ENCODE measurements around the gene C3. TPM values are rescaled to one million over a fixed set of nuclear protein-coding genes. Genes with fewer than 3 reads are reported as not detected.

C3 gene
- total RNA-seq, 4 donors from 2014 or later, result 126 to 631 (median 350) TPM

GRCh38 chr19:6685962-6686627, 34.4 kb downstream of the C3 start:
- 85 to 89% methylated on average over 10 to 15 of the region's 15 CpGs for WGBS, 2 donors
- Histone ChIP-seq H3K4me1 (no peaks in the 10 kb centered on the region), H3K36me3 (no peaks in the 10 kb centered on the region), H3K9me3 (no peaks in the 10 kb centered on the region), H3K4me3 (replicated peaks in 1 of 3) (no peak overlapping the region), H3K27me3 (no peaks in the 10 kb centered on the region), H3K27ac (no peak overlapping the region)
- intact Hi-C loops (cut with DNase I), result no loop called here
- no peak for DNase-seq
- TF ChIP-seq POLR2A (IDR thresholded peaks at IDR 0.05), result no peak
- no peak for TF ChIP-seq CTCF (IDR thresholded peaks at IDR 0.05)

- TF ChIP-seq CTCF (IDR thresholded peaks at IDR 0.05) (no peak), POLR2A (IDR thresholded peaks at IDR 0.05) (no peak)
- DNase-seq, result no peak
- WGBS, 2 donors, result 86 to 95% methylated on average over 4 of the region's 4 CpGs
- H3K9me3 ChIP-seq, result no peaks in the 10 kb centered on the region
- no peaks in the 10 kb centered on the region for H3K27me3 ChIP-seq
- intact Hi-C loops (cut with DNase I), result no loop called here
- H3K27ac ChIP-seq, result no peak overlapping the region
- no peak overlapping the region for H3K4me3 ChIP-seq (replicated peaks in 1 of 3)
- H3K36me3 ChIP-seq, result no peaks in the 10 kb centered on the region
- no peaks in the 10 kb centered on the region for H3K4me1 ChIP-seq
These were observed 35.0 kb downstream of the C3 start for GRCh38 chr19:6685482-6685881.

- no peaks in the 10 kb centered on the region for H3K9me3 ChIP-seq
- no peak overlapping the region for H3K27ac ChIP-seq
- H3K4me1 ChIP-seq, result no peaks in the 10 kb centered on the region
- no peak overlapping the region for H3K4me3 ChIP-seq (replicated peaks in 1 of 3)
- no peaks in the 10 kb centered on the region for H3K36me3 ChIP-seq
- TF ChIP-seq POLR2A (IDR thresholded peaks at IDR 0.05), result no peak
- H3K27me3 ChIP-seq, result no peaks in the 10 kb centered on the region
- DNase-seq, result no peak
- intact Hi-C loops (cut with DNase I), result no loop called here
- 87 to 89% methylated on average over 4 of the region's 4 CpGs for WGBS, 2 donors
These were observed 36.5 kb downstream of the C3 start for GRCh38 chr19:6683971-6684370.

GRCh38 chr19:6682607-6683128, 37.8 kb downstream of the C3 start:
- DNase-seq, result no peak
- TF ChIP-seq POLR2A (IDR thresholded peaks at IDR 0.05) (no peak), CTCF (IDR thresholded peaks at IDR 0.05) (no peak)
- no peaks in the 10 kb centered on the region for H3K36me3 ChIP-seq
- H3K4me1 ChIP-seq, result no peaks in the 10 kb centered on the region
- H3K27ac ChIP-seq, result no peak overlapping the region
- intact Hi-C loops (cut with DNase I), result no loop called here
- 82 to 84% methylated on average over 3 of the region's 3 CpGs for WGBS, 2 donors
- H3K4me3 ChIP-seq (replicated peaks in 1 of 3), result no peak overlapping the region
- no peaks in the 10 kb centered on the region for H3K9me3 ChIP-seq
- H3K27me3 ChIP-seq, result no peaks in the 10 kb centered on the region

GRCh38 chr19:6680141-6680540, 40.3 kb downstream of the C3 start:
- 93 to 96% methylated on average over 1 of the region's 1 CpG for WGBS, 2 donors
- DNase-seq, result no peak
- Histone ChIP-seq H3K4me3 (replicated peaks in 1 of 3) (no peak overlapping the region), H3K27me3 (no peaks in the 10 kb centered on the region), H3K4me1 (no peaks in the 10 kb centered on the region), H3K36me3 (no peaks in the 10 kb centered on the region), H3K27ac (no peak overlapping the region), H3K9me3 (no peaks in the 10 kb centered on the region)
- intact Hi-C loops (cut with DNase I), result no loop called here
- no peak for TF ChIP-seq POLR2A (IDR thresholded peaks at IDR 0.05)
- TF ChIP-seq CTCF (IDR thresholded peaks at IDR 0.05), result no peak

Measured in thyroid gland (tissue), 4 donors.